Measurements from ENCODE around the gene PTX4. TPM values are rescaled to one million over a fixed set of nuclear protein-coding genes. Genes with fewer than 3 reads are reported as not detected.
A peak's percentile ranks its signal among the peaks of the same experiment; 100 is the strongest.

The PTX4 gene
- total RNA-seq, 1 experiment from 2014 or later = not detected

GRCh38 chr16:1500465-1501150, 11.9 kb upstream of the PTX4 start:
- no peak for DNase-seq (ENCODE audit: low spot score)

- DNase-seq (ENCODE audit: low spot score) = no peak
Observed at GRCh38 chr16:1499756-1500464, 11.2 kb upstream of the PTX4 start.

- DNase-seq (ENCODE audit: low spot score) = no peak
Observed at GRCh38 chr16:1498899-1499676, 10.3 kb upstream of the PTX4 start.

- no peak for DNase-seq (ENCODE audit: low spot score)
Observed at GRCh38 chr16:1497014-1497598, 8.4 kb upstream of the PTX4 start.

GRCh38 chr16:1496464-1496863, 7.7 kb upstream of the PTX4 start:
- DNase-seq (ENCODE audit: low spot score) = no peak

- DNase-seq (ENCODE audit: low spot score) = no peak
Observed at GRCh38 chr16:1495889-1496262, 7.1 kb upstream of the PTX4 start.

- DNase-seq (ENCODE audit: low spot score) = no peak
Observed at GRCh38 chr16:1495211-1495888, 6.6 kb upstream of the PTX4 start.

- no peak for DNase-seq (ENCODE audit: low spot score)
Observed at GRCh38 chr16:1494711-1495110, 6.0 kb upstream of the PTX4 start.

GRCh38 chr16:1494129-1494640, 5.4 kb upstream of the PTX4 start:
- DNase-seq (ENCODE audit: low spot score) = no peak

GRCh38 chr16:1493746-1494094, 5.0 kb upstream of the PTX4 start:
- no peak for DNase-seq (ENCODE audit: low spot score)

- DNase-seq (ENCODE audit: low spot score) = peak; percentile 45
Observed at GRCh38 chr16:1492923-1493745, 4.4 kb upstream of the PTX4 start, which contains the start of gene TELO2. Gene TELO2 (plus strand): TSS chr16:1493360. CDS start chr16:1494282, 922 bp downstream.

GRCh38 chr16:1492082-1492922, 3.6 kb upstream of the PTX4 start:
- DNase-seq (ENCODE audit: low spot score) = no peak

- no peak for DNase-seq (ENCODE audit: low spot score)
Observed at GRCh38 chr16:1491327-1491726, 2.6 kb upstream of the PTX4 start.

GRCh38 chr16:1489077-1489476, 333 bp upstream of the PTX4 start:
- no peak for DNase-seq (ENCODE audit: low spot score)

- DNase-seq (ENCODE audit: low spot score) = no peak
Observed at GRCh38 chr16:1488054-1488601, 616 bp downstream of the PTX4 start.

- DNase-seq (ENCODE audit: low spot score) = no peak
Observed at GRCh38 chr16:1487395-1488053, 1.2 kb downstream of the PTX4 start.

- no peak for DNase-seq (ENCODE audit: low spot score)
Observed at GRCh38 chr16:1486551-1487390, 2.0 kb downstream of the PTX4 start.
